Peyer's patch (tissue), 4 donors: ENCODE data around the gene MMP8.
A peak's percentile ranks its signal among the peaks of the same experiment; 100 is the strongest.

Experiments used
- CTCF ChIP-seq, 6 experiments: fragments of 450-650 bp in 4 of 6; fragments of 200-600 bp in 2 of 6; sonication (generic) in 1 of 6; IDR thresholded peaks; one replicate each; pipeline ENCODE4 v1.5.1; 2017 to 2019; ENCODE audit warnings: antibody characterized with exemption in 6 of 6, mild to moderate bottlenecking in 3 of 6, moderate library complexity in 1 of 6
- POLR2A ChIP-seq, 2 donors: fragments of 450-650 bp; IDR thresholded peaks; one replicate each; pipeline ENCODE4 v1.5.1; 2017; ENCODE audit warnings: antibody characterized with exemption in 2 of 2, mild to moderate bottlenecking in 2 of 2, moderate library complexity in 2 of 2

GRCh38 chr11:102664001-102664752, 60.6 kb downstream of the MMP8 start:
- no peak for TF ChIP-seq POLR2A (IDR thresholded peaks at IDR 0.05)
- peak in 3 of 6 experiments; percentile 11 to 22 (median 19) for TF ChIP-seq CTCF (IDR thresholded peaks at IDR 0.05)
